PC-9 (cell line): Measurements from ENCODE around the gene DIDO1.

Experiments used
- CTCF ChIP-seq: fragments of 200-600 bp; sonication (generic); conservative IDR thresholded peaks from 2 replicates; pipeline ENCODE4 v1.6.1; 2017; ENCODE audit warnings: mixed run types, antibody characterized with exemption, mild to moderate bottlenecking, moderate library complexity
- EZH2 ChIP-seq: fragments of 200-600 bp; sonication (generic); IDR thresholded peaks from 2 replicates; pipeline ENCODE4 v1.8.0; 2017; ENCODE audit warnings: antibody characterized with exemption, low read depth

DNA sequence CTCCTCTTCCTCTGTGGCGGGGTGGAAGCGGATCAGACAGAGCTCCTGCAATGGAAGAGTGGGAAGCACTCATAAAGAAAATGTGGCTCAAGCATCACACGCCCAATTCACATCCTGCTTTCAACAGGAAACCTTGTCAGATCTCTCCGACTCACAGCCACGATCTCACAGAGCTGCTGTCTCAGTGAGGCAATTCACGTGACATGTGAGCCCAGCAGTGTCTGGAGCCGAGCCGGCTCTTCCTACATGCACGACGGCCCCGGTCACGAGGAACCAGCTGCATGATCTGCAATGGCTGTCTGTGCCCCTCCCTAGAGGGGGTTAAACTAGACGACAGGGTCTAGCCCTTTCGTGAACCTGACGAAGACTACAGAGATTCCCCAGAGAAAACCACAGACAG, 35.2 kb downstream of the DIDO1 start:
- TF ChIP-seq CTCF, result no peak
- TF ChIP-seq EZH2, result no peak
